ENCODE measurements around the gene NUP210. TPM values are rescaled to one million over a fixed set of nuclear protein-coding genes. Genes with fewer than 3 reads are reported as not detected.

Gene NUP210
- total and polyA plus RNA-seq, 8 donors = 16.0 to 23.5 (median 18.1) TPM

DNA sequence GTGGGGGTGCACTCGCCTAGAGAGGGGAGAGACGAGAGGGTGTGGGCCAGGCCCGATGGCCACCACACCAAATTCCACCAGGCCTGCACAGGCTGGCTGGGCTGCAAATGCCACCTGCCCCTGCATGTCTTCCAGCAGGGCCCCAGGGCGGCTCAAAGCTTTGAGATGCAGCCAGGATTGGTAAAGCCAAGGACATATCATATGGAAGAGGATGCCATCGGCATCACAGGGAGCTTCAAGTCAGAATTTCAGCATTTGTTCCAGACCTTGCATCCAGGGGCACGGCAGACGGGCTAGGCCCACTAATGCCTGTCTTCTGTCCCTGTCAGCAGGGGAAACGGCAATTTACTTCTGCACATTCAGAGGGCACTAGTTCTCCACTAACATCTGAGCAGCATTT, 97.8 kb downstream of the NUP210 start:
- Histone ChIP-seq H3K27ac (no peak overlapping the region), H3K4me1 (no peaks in the 10 kb centered on the region), H3K36me3 (peaks cover 0 to 100% of the 10 kb centered on the region in 2 donors), H3K4me3 (no peak overlapping the region), H3K27me3 (no peaks in the 10 kb centered on the region), H3K9me3 (no peaks in the 10 kb centered on the region)
- no peak for ATAC-seq
- no peak for TF ChIP-seq CTCF (IDR thresholded peaks at IDR 0.05)
- no peak for DNase-seq
- intact Hi-C loops (cut with DNase I) = no loop called here

GRCh38 chr3:13319564-13320220, 100.4 kb downstream of the NUP210 start:
- intact Hi-C loops (cut with DNase I) = no loop called here
- no peak for TF ChIP-seq CTCF (IDR thresholded peaks at IDR 0.05)
- no peaks in the 10 kb centered on the region for H3K4me1 ChIP-seq
- no peak overlapping the region for H3K27ac ChIP-seq
- H3K9me3 ChIP-seq = no peaks in the 10 kb centered on the region
- H3K36me3 ChIP-seq = peaks cover 0 to 100% of the 10 kb centered on the region in 2 donors
- H3K27me3 ChIP-seq = no peaks in the 10 kb centered on the region
- H3K4me3 ChIP-seq = no peak overlapping the region
- peak in 1 of 4 donors; percentile 78 for DNase-seq
- no peak for ATAC-seq

DNA sequence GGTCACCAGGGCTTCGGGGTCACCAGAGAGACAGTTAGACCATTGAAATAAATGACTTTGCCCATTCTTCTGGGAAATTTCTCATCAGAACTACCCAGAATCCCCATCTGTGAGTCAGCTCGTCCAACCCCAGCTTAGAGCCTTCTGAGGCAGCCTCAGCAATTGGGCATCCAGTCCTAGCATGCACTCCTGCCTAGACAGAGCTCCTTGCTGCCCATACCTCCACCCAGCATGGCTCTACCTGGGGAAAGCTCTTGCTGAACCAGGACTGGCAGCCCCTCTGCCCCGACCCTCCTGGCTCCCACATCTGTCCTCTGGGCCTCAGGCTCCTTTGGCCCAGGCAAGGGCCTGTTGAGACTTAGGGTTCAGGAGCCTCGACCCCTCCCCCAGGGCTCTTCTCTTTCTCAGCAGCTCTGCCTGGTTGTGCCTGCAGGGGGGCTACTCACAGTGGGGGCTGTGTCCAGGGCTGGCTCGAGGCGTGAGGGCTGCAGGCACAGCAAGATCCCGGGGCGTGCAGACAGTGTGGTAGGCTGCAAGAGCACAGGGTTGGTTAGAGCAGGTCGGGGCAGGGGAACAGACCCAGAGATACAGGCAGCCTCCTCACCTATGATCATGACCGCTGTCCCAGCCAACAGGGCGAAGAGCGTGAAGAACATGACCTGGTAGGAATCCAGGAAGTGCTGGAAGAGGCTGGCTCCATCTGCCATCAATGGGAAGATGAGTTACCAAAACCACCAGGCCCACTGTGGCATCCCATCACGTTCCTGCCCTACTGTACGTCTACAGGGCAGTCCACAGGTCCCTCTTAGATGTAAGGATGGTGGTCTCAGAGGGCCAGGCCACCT, 101.3 kb downstream of the NUP210 start:
- intact Hi-C loops (cut with DNase I) = no loop called here
- Histone ChIP-seq H3K27me3 (no peaks in the 10 kb centered on the region), H3K9me3 (no peaks in the 10 kb centered on the region), H3K27ac (no peak overlapping the region), H3K36me3 (peaks cover 0 to 100% of the 10 kb centered on the region in 2 donors), H3K4me1 (no peaks in the 10 kb centered on the region), H3K4me3 (no peak overlapping the region)
- DNase-seq (peak in 1 of 4 donors; percentile 49), ATAC-seq (no peak)
- no peak for TF ChIP-seq CTCF (IDR thresholded peaks at IDR 0.05)

- intact Hi-C loops (cut with DNase I) = no loop called here
- no peak for TF ChIP-seq CTCF (IDR thresholded peaks at IDR 0.05)
- no peaks in the 10 kb centered on the region for H3K9me3 ChIP-seq
- H3K27me3 ChIP-seq = no peaks in the 10 kb centered on the region
- no peaks in the 10 kb centered on the region for H3K4me1 ChIP-seq
- H3K36me3 ChIP-seq = peaks cover 0 to 94% of the 10 kb centered on the region in 2 donors
- DNase-seq = peak in 1 of 4 donors; percentile 49
- no peak overlapping the region for H3K27ac ChIP-seq
- ATAC-seq = no peak
- H3K4me3 ChIP-seq = no peak overlapping the region
Observed at GRCh38 chr3:13317596-13318320, 102.4 kb downstream of the NUP210 start.

DNA sequence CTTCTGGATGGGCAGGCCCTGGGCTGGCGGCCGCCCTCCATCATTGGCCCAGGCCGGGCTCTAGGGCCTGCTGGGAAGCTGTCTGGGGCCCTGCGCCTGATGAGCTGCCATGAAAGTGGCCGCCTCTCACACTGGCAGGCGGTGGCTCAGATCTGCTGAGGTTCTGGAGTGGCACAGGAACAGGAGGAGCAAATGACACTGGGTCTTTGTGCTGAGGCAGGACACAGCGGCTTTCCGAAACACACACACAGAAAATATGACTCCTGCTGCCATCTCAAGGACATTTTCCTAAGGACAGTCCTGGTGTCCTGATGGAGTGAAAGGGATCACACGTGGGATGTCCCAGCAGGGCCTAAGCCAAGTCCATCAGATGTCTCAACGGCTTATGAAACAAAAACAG, 103.5 kb downstream of the NUP210 start:
- no peak for TF ChIP-seq CTCF (IDR thresholded peaks at IDR 0.05)
- Histone ChIP-seq H3K27me3 (no peaks in the 10 kb centered on the region), H3K9me3 (no peaks in the 10 kb centered on the region), H3K4me1 (no peaks in the 10 kb centered on the region), H3K36me3 (peaks cover 0 to 82% of the 10 kb centered on the region in 2 donors), H3K27ac (no peak overlapping the region), H3K4me3 (no peak overlapping the region)
- ATAC-seq = no peak
- no peak for DNase-seq
- intact Hi-C loops (cut with DNase I) = no loop called here
